ENCODE data around the gene ADAM8.
"Not testable (repeated sequence)": the region's sequence is repeated elsewhere in the genome, so short reads cannot be mapped to it uniquely, and the experiment has no call there.

ADAM8 gene

DNA sequence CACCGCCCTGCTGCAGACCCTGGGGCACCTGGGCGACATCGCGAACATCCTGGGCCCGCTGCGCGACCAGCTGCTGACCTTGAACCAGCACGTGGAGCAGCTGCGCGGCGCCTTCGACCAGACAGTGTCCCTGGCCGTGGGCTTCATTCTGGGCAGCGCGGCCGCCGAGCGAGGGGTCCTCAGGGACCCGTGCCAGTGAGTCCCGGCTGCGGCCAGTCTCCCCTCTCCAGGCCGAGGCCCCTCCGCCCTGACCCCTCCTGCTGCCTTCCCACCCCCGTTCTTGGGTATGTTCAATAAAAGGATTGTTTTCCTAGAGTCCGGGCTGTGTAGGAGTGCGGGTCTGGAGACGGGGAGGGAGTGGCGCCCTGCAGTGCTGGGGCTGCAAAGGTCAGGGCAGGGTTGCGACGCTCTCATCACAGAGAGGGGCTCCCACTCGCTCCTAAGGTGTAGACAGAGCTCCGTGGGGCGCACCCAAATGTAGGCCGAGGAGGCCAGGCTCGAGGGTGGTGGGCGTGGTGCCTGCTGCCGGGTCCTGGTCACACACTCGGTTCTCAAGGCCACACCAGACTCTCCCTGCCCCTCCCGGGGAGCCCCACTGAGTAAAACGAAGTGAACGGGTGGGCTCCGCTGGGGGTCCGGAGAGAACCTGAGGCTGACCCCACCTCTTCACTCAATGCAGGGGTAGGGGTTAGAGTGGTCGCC lies 45.3 kb downstream of the ADAM8 start:
- no peak for DNase-seq (ENCODE audit: low read depth in 3 of 3)

DNA sequence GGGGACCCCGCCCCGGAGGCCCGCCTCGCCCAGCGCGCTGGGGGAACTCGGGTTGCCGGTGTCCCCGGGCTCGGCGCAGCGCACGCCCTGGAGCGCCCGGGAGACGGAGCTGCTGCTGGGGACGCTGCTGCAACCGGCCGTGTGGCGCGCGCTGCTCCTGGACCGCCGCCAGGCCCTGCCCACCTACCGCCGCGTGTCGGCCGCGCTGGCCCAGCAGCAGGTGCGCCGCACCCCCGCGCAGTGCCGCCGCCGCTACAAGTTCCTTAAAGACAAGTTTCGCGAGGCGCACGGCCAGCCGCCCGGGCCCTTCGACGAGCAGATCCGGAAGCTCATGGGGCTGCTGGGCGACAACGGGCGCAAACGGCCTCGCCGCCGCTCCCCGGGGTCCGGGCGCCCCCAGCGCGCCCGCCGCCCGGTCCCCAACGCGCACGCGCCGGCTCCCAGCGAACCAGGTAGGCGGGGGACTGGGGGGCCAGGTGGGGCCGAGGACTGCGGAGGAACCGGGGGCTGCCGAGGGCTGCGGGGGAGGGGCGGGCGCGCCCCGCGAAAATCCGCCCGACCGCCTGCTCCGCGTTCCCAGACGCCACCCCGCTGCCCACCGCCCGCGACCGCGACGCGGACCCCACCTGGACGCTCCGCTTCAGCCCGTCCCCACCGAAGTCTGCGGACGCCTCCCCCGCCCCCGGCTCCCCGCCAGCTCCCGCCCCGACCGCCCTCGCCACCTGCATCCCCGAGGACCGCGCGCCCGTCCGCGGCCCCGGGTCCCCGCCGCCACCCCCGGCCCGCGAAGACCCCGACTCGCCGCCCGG lies 46.1 kb downstream of the ADAM8 start:
- DNase-seq (ENCODE audit: low read depth in 3 of 3): peak in 1 of 3 experiments; percentile 16

GRCh38 chr10:133230044-133230361 lies 46.7 kb downstream of the ADAM8 start, which contains the start of gene UTF1:
Gene UTF1 (plus strand): TSS chr10:133230217. CDS start chr10:133230289, 72 bp downstream.
- no peak for DNase-seq (ENCODE audit: low read depth in 3 of 3)

GRCh38 chr10:133229265-133230043 lies 47.2 kb downstream of the ADAM8 start:
- no peak for DNase-seq (ENCODE audit: low read depth in 3 of 3)

DNA sequence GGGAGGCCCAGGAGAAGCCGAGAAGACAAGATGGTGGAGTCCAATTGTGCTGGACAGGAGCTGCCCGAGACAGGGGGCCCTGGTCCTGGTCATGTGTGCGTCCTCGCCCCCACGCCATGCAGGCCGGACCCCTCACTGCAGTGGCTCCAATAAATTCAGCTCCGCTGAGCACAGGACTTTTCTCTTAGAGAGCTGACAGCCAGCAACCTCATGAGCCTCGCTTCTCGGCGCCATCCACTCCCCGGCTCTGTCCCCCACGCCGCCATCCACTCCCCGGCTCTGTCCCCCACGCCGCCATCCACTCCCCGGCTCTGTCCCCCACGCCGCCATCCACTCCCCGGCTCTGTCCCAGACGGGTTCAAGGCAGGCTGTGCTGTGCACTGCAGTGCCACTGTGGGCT lies 49.4 kb downstream of the ADAM8 start:
- no peak for DNase-seq (ENCODE audit: low read depth in 3 of 3)

- DNase-seq (ENCODE audit: low read depth in 3 of 3): no peak
These were observed 50.3 kb downstream of the ADAM8 start for GRCh38 chr10:133226251-133226808.

GRCh38 chr10:133225707-133226191 lies 50.9 kb downstream of the ADAM8 start:
- no peak for DNase-seq (ENCODE audit: low read depth in 3 of 3)

- no peak for DNase-seq (ENCODE audit: low read depth in 3 of 3)
These were observed 51.8 kb downstream of the ADAM8 start for GRCh38 chr10:133224756-133225372.

DNA sequence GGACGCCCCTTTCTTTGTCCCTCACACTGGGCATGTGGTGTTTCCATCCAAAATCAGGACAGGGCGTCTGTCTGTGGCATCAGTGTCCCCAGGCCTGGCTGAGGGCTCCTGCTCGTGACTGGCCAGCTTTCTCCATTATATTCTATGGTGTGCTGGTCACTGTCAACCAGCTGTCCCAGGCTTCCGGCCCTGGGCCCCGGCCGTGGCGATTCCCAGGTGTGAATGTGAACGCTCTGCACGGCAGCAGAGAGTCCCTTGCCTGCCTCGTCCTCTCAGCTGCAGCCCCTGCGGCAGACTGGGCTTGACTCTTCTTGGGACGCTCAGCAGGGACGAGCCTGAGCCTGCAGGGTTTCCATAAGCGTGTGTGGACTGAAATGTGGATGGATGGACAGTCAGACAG lies 52.6 kb downstream of the ADAM8 start:
- DNase-seq (ENCODE audit: low read depth in 3 of 3): no peak

DNA sequence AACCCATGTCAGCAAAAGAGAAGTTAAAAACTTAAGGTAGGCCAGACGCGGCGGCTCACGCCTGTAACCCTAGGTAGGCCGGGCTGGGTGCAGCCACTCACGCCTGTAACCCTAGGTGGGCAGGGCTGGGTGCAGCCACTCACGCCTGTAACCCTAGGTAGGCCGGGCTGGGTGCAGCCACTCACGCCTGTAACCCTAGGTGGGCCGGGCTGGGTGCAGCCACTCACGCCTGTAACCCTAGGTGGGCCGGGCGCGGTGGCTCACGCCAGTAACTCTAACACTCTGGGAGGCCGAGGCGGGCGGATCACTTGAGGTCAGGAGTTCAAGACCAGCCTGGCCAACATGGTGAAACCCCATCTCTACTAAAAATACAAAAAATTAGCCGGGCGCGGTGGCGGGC lies 54.9 kb downstream of the ADAM8 start:
- DNase-seq (ENCODE audit: low read depth in 3 of 3): not testable (repeated sequence)

- DNase-seq (ENCODE audit: low read depth in 3 of 3): no peak
These were observed 55.3 kb downstream of the ADAM8 start for GRCh38 chr10:133221331-133221730.

- no peak for DNase-seq (ENCODE audit: low read depth in 3 of 3)
These were observed 56.9 kb downstream of the ADAM8 start for GRCh38 chr10:133219782-133220181.

- DNase-seq (ENCODE audit: low read depth in 3 of 3): no peak
These were observed 57.8 kb downstream of the ADAM8 start for GRCh38 chr10:133218891-133219290.

- no peak for DNase-seq (ENCODE audit: low read depth in 3 of 3)
These were observed 58.7 kb downstream of the ADAM8 start for GRCh38 chr10:133217800-133218589.

DNA sequence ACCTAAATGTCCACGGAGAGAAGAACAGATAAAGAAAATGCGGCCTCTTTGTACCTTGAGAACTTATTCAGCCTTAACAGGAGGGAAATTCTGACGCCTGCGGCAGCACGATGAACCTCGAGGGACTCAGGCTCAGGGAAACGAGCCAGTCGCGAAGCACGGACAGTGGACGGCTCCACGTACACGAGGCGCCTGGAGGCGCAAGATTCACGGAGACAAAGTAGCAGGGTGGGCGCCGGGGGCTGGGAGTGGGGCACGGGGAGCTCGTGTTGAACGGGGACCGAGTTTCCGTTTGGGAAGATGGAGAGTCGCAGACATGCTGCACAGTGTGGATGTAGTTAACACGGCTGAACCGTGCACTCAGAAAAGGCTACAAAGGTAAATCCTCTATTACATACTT lies 59.9 kb downstream of the ADAM8 start:
- DNase-seq (ENCODE audit: low read depth in 3 of 3): no peak

DNA sequence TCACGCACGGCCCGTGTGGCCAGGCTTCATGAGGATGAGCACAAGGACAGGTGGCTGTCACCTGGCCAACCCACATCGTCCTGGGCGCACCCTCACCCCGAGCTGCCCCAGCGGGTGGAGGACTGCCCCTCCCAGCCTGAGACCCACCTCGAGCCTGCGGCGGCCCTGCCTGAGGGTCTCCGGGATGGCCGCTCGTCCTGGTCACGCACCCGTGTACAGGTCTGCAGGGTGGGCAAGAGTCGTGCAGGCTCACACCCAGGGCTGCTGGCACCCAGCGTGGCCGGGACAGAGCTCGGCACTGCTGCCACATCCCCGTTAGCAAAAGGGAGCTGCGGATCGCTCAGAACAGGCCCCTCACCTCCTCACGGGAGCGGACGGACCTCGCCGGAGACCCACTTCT lies 61.1 kb downstream of the ADAM8 start:
- DNase-seq (ENCODE audit: low read depth in 3 of 3): no peak

GRCh38 chr10:133214468-133215410 lies 61.9 kb downstream of the ADAM8 start:
- DNase-seq (ENCODE audit: low read depth in 3 of 3): no peak

- no peak for DNase-seq (ENCODE audit: low read depth in 3 of 3)
These were observed 62.8 kb downstream of the ADAM8 start for GRCh38 chr10:133213641-133214467.
